K562 (cell line): ENCODE results near the gene GPR21. TPM values are rescaled to one million over a fixed set of nuclear protein-coding genes. Genes with fewer than 3 reads are reported as not detected.
A peak's percentile ranks its signal among the peaks of the same experiment; 100 is the strongest.

Source experiments
- ATAC-seq: fragments of 200-7000 bp; cut with Tn5 transposase; 3 replicates; pipeline ENCODE4 v1.9.1; 2020; ENCODE audit warnings: moderate library complexity
- BruUV-seq: library from RNA; stranded (reverse); fragments of 400-500 nt; replicated peaks from 2 replicates; lab custom pipeline; 2021; lab: Mats Ljungman, UMichigan
- CTCF ChIA-PET: fragments of 300-600 bp; formaldehyde crosslinking; extraction: SDS; loops from one replicate; lab custom pipeline; 2021; ENCODE audit warnings: low intra/inter-chr PET ratio; lab: Yijun Ruan, JAX
- POLR2A ChIA-PET: fragments of 300-600, 350-650 bp; sonication (Branson Sonifier 250); formaldehyde crosslinking; extraction: SDS; loops from one replicate; lab custom pipeline; 2021; ENCODE audit warnings: antibody characterized with exemption, inconsistent platforms; lab: Yijun Ruan, JAX
- DNase-seq, 4 experiments: peaks; one replicate each; pipeline versions ENCODE4 v3.0.0 to v3.0.0-alpha.2; 2011 to 2018; ENCODE audit warnings: low spot score in 3 of 4, mixed read lengths in 3 of 4; ENCODE audit errors: extremely low read depth in 1 of 4
- FAIRE-seq: peaks from 2 replicates; lab custom pipeline; 2011; peaks lifted over from hg19 to GRCh38; lab: Jason Lieb, UNC
- H2AFZ ChIP-seq: 2 replicates; pipeline ENCODE4 v1.6.0; 2011; ENCODE audit warnings: low read depth, low read length, control low read depth, inconsistent platforms
- H3K27ac ChIP-seq: fragments of 200-600 bp; 3 replicates; pipeline ENCODE4 v1.8.0; 2011; ENCODE audit warnings: low read depth, mild to moderate bottlenecking, control low read depth, inconsistent platforms, low read length, moderate library complexity, mixed read lengths; ENCODE audit errors: extremely low read depth
- H3K27me3 ChIP-seq, 2 experiments: fragments of 300-600 bp in 1 of 2; 2 replicates in 1 of 2; 3 replicates in 1 of 2; pipeline versions ENCODE4 v1.6.0 to v1.8.0; 2011; ENCODE audit warnings: inconsistent platforms in 2 of 2, low read length in 2 of 2, mild to moderate bottlenecking in 1 of 2, mixed read lengths in 1 of 2, moderate library complexity in 1 of 2; ENCODE audit not compliant: control insufficient read depth in 2 of 2, insufficient read depth in 2 of 2
- H3K36me3 ChIP-seq: fragments of 300-600 bp; 3 replicates; pipeline ENCODE4 v1.8.0; 2011; ENCODE audit warnings: mild to moderate bottlenecking, low read length, inconsistent platforms; ENCODE audit not compliant: control insufficient read depth, insufficient read depth
- H3K4me1 ChIP-seq, 2 experiments: fragments of 200-600 bp in 1 of 2; replicated peaks in 1 of 2; 2 replicates in 1 of 2; 3 replicates in 1 of 2; pipeline versions ENCODE4 v1.5.1 to v1.8.0; 2011; ENCODE audit warnings: inconsistent platforms in 2 of 2, low read length in 2 of 2, mild to moderate bottlenecking in 1 of 2, mixed read lengths in 1 of 2, moderate library complexity in 1 of 2; ENCODE audit not compliant: control insufficient read depth in 2 of 2, insufficient read depth in 2 of 2
- H3K4me2 ChIP-seq: 2 replicates; pipeline ENCODE4 v1.6.1; 2011; ENCODE audit warnings: low read length, control low read depth, inconsistent platforms, mixed read lengths; ENCODE audit not compliant: insufficient read depth
- H3K4me3 ChIP-seq: fragments of 200-600 bp; sonication (generic), shearing (Covaris generic); 2 replicates; pipeline ENCODE4 v1.5.1; 2016; ENCODE audit warnings: control low read depth, inconsistent platforms
- H3K79me2 ChIP-seq: fragments of 200-600 bp; 3 replicates; pipeline ENCODE4 v1.8.0; 2011; ENCODE audit warnings: low read length, inconsistent platforms; ENCODE audit not compliant: control insufficient read depth, insufficient read depth
- H3K9ac ChIP-seq, 2 experiments: 2 replicates each; pipeline versions ENCODE4 v1.6.0 to v1.6.1; 2011; ENCODE audit warnings: low read depth in 2 of 2, low read length in 2 of 2, control low read depth in 1 of 2, inconsistent platforms in 1 of 2, mild to moderate bottlenecking in 1 of 2, mixed read lengths in 1 of 2; ENCODE audit not compliant: insufficient read depth in 1 of 2
- H3K9me1 ChIP-seq: one replicate; pipeline ENCODE4 v1.6.0; 2011; ENCODE audit warnings: inconsistent platforms, mild to moderate bottlenecking, low read length, moderate library complexity; ENCODE audit not compliant: control insufficient read depth, insufficient read depth
- H3K9me3 ChIP-seq: replicated peaks from 2 replicates; pipeline ENCODE4 v1.5.1; 2011; ENCODE audit warnings: low read depth, low read length, inconsistent platforms; ENCODE audit not compliant: control insufficient read depth, insufficient read depth
- H4K20me1 ChIP-seq: replicated peaks from 2 replicates; pipeline ENCODE4 v1.6.1; 2011; ENCODE audit warnings: low read length, inconsistent platforms, mixed read lengths; ENCODE audit not compliant: control insufficient read depth, insufficient read depth
- MEIS2 ChIP-seq: fragments of 450-650 bp; IDR thresholded peaks from 2 replicates; pipeline ENCODE4 v1.6.1; 2014; ENCODE audit warnings: mild to moderate bottlenecking; ENCODE audit not compliant: partially characterized antibody
- NFIC ChIP-seq: fragments of 450-650 bp; IDR thresholded peaks from 2 replicates; pipeline ENCODE4 v1.6.1; 2017; ENCODE audit warnings: mild to moderate bottlenecking, inconsistent platforms
- PKNOX1 ChIP-seq: fragments of 450-650 bp; IDR thresholded peaks from 2 replicates; pipeline ENCODE4 v1.6.1; 2016
- ZNF146 ChIP-seq: IDR thresholded peaks from one replicate; pipeline ENCODE4 v1.6.1; 2018; ENCODE audit warnings: missing compliant biosample characterization; ENCODE audit not compliant: unreplicated experiment
- ZNF436 ChIP-seq: fragments of 250-450, 450-650 bp; sonication (Bioruptor Pico); formaldehyde crosslinking; IDR thresholded peaks from 2 replicates; pipeline ENCODE4 v1.7.0; 2020; ENCODE audit warnings: mild to moderate bottlenecking
- ZNF778 ChIP-seq: fragments of 450-650 bp; formaldehyde crosslinking; IDR thresholded peaks from 2 replicates; pipeline ENCODE4 v1.4.0; 2020; ENCODE audit warnings: mild to moderate bottlenecking, moderate library complexity
- in situ Hi-C: fragments of 300-500 bp; cut with MboI; formaldehyde crosslinking; loops from 4 replicates; pipeline ENCODE4 v1.15.0; 2018; ENCODE audit warnings: inconsistent platforms, mixed read lengths
- intact Hi-C: fragments of 100-400 bp; cut with micrococcal nuclease; formaldehyde crosslinking; loops from 2 replicates; pipeline ENCODE4 v1.14.2; 2022
- polyA plus RNA-seq, 8 experiments: library from polyadenylated mRNA; depleted of rRNA in 4 of 8; stranded (reverse) in 5 of 8; unstranded in 3 of 8; fragments of >200 nt; fragmentation: Nextera tagmentation in 2 of 8; fragmentation: Illumina TruSeq in 1 of 8; extraction: Ambion mirVana in 2 of 8; extraction: Trizol in 1 of 8; gene quantifications; 2 replicates each; pipeline versions ENCODE4 v1.2.1 to v1.2.3, GENCODE V29; 2011 to 2014; ENCODE audit warnings: inconsistent platforms in 1 of 8, missing spikeins in 1 of 8
- total RNA-seq, 7 experiments: library from RNA; depleted of rRNA in 6 of 7; stranded (reverse); fragments of >200 nt in 6 of 7; fragmentation: Illumina TruSeq in 2 of 7; extraction: Trizol in 2 of 7; gene quantifications; 2 replicates each; pipeline versions ENCODE4 v1.2.1 to v1.2.3, GENCODE V29; 2011 to 2021; ENCODE audit warnings: low replicate concordance in 1 of 7
- TF ChIP-seq, protein P1 (sequence below): sonication (generic); IDR thresholded peaks from 2 replicates; pipeline ENCODE4 v1.6.1; 2016
- TF ChIP-seq, protein P2 (sequence below): sonication (generic); formaldehyde crosslinking; IDR thresholded peaks from 2 replicates; pipeline ENCODE4 v1.8.1; 2022; ENCODE audit warnings: missing genetic modification reagents
- TF ChIP-seq, protein P3 (sequence below), 2 experiments: IDR thresholded peaks in 1 of 2; conservative IDR thresholded peaks in 1 of 2; 2 replicates each; pipeline ENCODE4 v1.6.1; 2016; ENCODE audit warnings: low read depth in 2 of 2, mild to moderate bottlenecking in 1 of 2, missing compliant biosample characterization in 1 of 2, missing genetic modification characterization in 1 of 2, moderate library complexity in 1 of 2
- TF ChIP-seq, protein P4 (sequence below): fragments of 450-650 bp; IDR thresholded peaks from 2 replicates; pipeline ENCODE4 v1.6.1; 2016; ENCODE audit warnings: low read depth, mild to moderate bottlenecking, moderate library complexity

Gene GPR21
- total and polyA plus RNA-seq, 9 of the 15 experiments (the other 6 are each of a cell fraction or from before 2014, with no cell fraction given): 0.16 to 0.83 (median 0.36) TPM; not detected in 6

- Histone ChIP-seq H3K4me2 (no peak overlapping the region), H2AFZ (no peak overlapping the region), H3K9me3 (no peaks in the 10 kb centered on the region), H3K27me3 (no peaks in the 10 kb centered on the region), H3K36me3 (peaks cover 15% of the 10 kb centered on the region; the same call in 1 of the 3 replicates), H3K9me1 (no peaks in the 10 kb centered on the region), H3K4me3 (no peak overlapping the region), H3K79me2 (no peaks in the 10 kb centered on the region), H4K20me1 (no peaks in the 10 kb centered on the region), H3K27ac (0 out of 3 replicates have a peak overlapping the region, but pooled peaks have one; percentile 5), H3K9ac (no peak overlapping the region), H3K4me1 (peaks cover 4 to 9% of the 10 kb centered on the region in 2 experiments; a peak in 4 of 5 replicates)
- ChIA-PET POLR2A (interaction anchor here (0.6 to 1.4 kb wide), 5 partner anchors 8 to 201 kb away, joined by 3 read pairs; no protein-coding TSS in a partner anchor), CTCF (no interaction called here)
- intact Hi-C loops: no loop called here
- DNase-seq (peak in 1 of 4 experiments; percentile 15), ATAC-seq (peak; percentile 58), FAIRE-seq (no peak)
- no TSS peak for BruUV-seq
- in situ Hi-C loops: no loop called here
- TF ChIP-seq, protein P1, sequence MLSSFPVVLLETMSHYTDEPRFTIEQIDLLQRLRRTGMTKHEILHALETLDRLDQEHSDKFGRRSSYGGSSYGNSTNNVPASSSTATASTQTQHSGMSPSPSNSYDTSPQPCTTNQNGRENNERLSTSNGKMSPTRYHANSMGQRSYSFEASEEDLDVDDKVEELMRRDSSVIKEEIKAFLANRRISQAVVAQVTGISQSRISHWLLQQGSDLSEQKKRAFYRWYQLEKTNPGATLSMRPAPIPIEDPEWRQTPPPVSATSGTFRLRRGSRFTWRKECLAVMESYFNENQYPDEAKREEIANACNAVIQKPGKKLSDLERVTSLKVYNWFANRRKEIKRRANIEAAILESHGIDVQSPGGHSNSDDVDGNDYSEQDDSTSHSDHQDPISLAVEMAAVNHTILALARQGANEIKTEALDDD: 0 out of 2 replicates have a peak, but pooled peaks have one; percentile 34
- TF ChIP-seq, protein P2, sequence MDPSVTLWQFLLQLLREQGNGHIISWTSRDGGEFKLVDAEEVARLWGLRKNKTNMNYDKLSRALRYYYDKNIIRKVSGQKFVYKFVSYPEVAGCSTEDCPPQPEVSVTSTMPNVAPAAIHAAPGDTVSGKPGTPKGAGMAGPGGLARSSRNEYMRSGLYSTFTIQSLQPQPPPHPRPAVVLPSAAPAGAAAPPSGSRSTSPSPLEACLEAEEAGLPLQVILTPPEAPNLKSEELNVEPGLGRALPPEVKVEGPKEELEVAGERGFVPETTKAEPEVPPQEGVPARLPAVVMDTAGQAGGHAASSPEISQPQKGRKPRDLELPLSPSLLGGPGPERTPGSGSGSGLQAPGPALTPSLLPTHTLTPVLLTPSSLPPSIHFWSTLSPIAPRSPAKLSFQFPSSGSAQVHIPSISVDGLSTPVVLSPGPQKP: no peak
- TF ChIP-seq ZNF146 (CRISPR knock-in tag): no peak
- TF ChIP-seq, protein P3, sequence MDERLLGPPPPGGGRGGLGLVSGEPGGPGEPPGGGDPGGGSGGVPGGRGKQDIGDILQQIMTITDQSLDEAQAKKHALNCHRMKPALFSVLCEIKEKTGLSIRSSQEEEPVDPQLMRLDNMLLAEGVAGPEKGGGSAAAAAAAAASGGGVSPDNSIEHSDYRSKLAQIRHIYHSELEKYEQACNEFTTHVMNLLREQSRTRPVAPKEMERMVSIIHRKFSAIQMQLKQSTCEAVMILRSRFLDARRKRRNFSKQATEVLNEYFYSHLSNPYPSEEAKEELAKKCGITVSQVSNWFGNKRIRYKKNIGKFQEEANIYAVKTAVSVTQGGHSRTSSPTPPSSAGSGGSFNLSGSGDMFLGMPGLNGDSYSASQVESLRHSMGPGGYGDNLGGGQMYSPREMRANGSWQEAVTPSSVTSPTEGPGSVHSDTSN (CRISPR knock-in tag; IDR thresholded peaks at IDR 0.05; ENCODE audit: low read depth): no peak
- TF ChIP-seq, protein P3 (tag; conservative IDR thresholded peaks at IDR 0.05; ENCODE audit: low read depth): 0 out of 2 replicates have a peak, but pooled peaks have one; percentile 41
- TF ChIP-seq, protein P4, sequence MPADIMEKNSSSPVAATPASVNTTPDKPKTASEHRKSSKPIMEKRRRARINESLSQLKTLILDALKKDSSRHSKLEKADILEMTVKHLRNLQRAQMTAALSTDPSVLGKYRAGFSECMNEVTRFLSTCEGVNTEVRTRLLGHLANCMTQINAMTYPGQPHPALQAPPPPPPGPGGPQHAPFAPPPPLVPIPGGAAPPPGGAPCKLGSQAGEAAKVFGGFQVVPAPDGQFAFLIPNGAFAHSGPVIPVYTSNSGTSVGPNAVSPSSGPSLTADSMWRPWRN: no peak
- TF ChIP-seq MEIS2: peak; percentile 29
- peak; percentile 87 for TF ChIP-seq PKNOX1
- no peak for TF ChIP-seq ZNF778
- TF ChIP-seq NFIC: peak; percentile 90
- TF ChIP-seq ZNF436: no peak
These were observed 24.6 kb upstream of the GPR21 start for GRCh38 chr9:123008909-123009308.
